Measurements from ENCODE around the gene IRF2BP2. TPM values are rescaled to one million over a fixed set of nuclear protein-coding genes. Genes with fewer than 3 reads are reported as not detected.

Gene IRF2BP2
- total RNA-seq, 1 donor from 2014 or later, result 126 TPM

GRCh38 chr1:234645964-234646363, 36.0 kb upstream of the IRF2BP2 start:
- no peak overlapping the region for H3K4me3 ChIP-seq
- peaks cover 7% of the 10 kb centered on the region for H3K9me3 ChIP-seq (replicated peaks)
- peaks cover 6% of the 10 kb centered on the region for H3K4me1 ChIP-seq
- intact Hi-C loops (cut with micrococcal nuclease), result no loop called here
- no peak for DNase-seq
- no peaks in the 10 kb centered on the region for H3K27me3 ChIP-seq (ENCODE audit: low read depth)
- TF ChIP-seq, protein P1, sequence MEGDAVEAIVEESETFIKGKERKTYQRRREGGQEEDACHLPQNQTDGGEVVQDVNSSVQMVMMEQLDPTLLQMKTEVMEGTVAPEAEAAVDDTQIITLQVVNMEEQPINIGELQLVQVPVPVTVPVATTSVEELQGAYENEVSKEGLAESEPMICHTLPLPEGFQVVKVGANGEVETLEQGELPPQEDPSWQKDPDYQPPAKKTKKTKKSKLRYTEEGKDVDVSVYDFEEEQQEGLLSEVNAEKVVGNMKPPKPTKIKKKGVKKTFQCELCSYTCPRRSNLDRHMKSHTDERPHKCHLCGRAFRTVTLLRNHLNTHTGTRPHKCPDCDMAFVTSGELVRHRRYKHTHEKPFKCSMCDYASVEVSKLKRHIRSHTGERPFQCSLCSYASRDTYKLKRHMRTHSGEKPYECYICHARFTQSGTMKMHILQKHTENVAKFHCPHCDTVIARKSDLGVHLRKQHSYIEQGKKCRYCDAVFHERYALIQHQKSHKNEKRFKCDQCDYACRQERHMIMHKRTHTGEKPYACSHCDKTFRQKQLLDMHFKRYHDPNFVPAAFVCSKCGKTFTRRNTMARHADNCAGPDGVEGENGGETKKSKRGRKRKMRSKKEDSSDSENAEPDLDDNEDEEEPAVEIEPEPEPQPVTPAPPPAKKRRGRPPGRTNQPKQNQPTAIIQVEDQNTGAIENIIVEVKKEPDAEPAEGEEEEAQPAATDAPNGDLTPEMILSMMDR (IDR thresholded peaks at IDR 0.05; ENCODE audit: borderline replicate concordance), result no peak
- no peaks in the 10 kb centered on the region for H3K36me3 ChIP-seq
- H3K27ac ChIP-seq (replicated peaks), result no peak overlapping the region

DNA sequence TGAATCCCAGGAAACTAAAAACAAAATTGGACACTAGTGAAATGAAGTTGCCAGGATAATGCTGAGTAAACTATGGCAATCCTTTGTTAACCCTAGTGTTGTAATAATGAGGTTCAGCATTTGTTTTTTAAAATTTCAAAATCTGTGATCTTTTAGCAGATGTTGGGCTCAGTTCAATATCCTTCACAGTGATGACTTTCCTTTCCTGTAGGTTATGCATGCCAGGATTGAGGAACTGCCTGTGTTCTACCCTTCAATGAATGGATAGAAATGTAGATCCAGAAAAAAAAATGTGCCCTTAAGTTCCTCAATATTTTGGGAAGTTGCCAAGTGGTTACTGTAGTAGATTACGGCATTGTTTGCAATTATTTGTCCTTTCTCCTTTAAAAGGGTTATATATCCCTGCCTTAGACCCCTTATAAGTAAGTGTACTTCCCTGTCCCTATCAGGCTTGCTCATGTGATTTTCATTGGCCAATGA, 35.5 kb upstream of the IRF2BP2 start:
- intact Hi-C loops (cut with micrococcal nuclease), result no loop called here
- no peaks in the 10 kb centered on the region for H3K27me3 ChIP-seq (ENCODE audit: low read depth)
- no peak overlapping the region for H3K4me3 ChIP-seq
- H3K4me1 ChIP-seq, result peaks cover 6% of the 10 kb centered on the region
- H3K27ac ChIP-seq (replicated peaks), result peak overlapping the region; percentile 20
- H3K9me3 ChIP-seq (replicated peaks), result peaks cover 7% of the 10 kb centered on the region
- TF ChIP-seq, protein P1 (IDR thresholded peaks at IDR 0.05; ENCODE audit: borderline replicate concordance), result no peak
- no peak for DNase-seq
- H3K36me3 ChIP-seq, result no peaks in the 10 kb centered on the region

GRCh38 chr1:234644928-234645327, 35.0 kb upstream of the IRF2BP2 start:
- Histone ChIP-seq H3K27me3 (ENCODE audit: low read depth) (no peaks in the 10 kb centered on the region), H3K9me3 (replicated peaks) (peaks cover 7% of the 10 kb centered on the region), H3K4me3 (no peak overlapping the region), H3K27ac (replicated peaks) (peak overlapping the region; percentile 20), H3K36me3 (no peaks in the 10 kb centered on the region), H3K4me1 (peaks cover 6% of the 10 kb centered on the region)
- DNase-seq, result no peak
- TF ChIP-seq, protein P1 (IDR thresholded peaks at IDR 0.05; ENCODE audit: borderline replicate concordance), result no peak
- intact Hi-C loops (cut with micrococcal nuclease), result no loop called here

DNA sequence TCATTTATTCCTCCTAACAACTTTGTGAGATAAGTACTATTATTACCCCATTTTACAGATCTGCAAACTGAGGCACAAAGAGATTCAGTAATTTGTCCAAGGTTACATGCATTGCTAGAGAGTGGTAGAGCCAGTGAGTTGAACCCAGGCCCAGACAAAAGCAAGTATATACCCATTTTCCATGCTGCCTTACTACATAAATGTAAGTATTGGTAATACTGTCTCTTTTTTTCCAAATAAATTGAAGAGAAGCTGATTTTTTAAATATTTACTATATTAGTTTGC, 33.8 kb upstream of the IRF2BP2 start:
- Histone ChIP-seq H3K4me1 (peaks cover 6% of the 10 kb centered on the region), H3K9me3 (replicated peaks) (peaks cover 7% of the 10 kb centered on the region), H3K27ac (replicated peaks) (no peak overlapping the region), H3K27me3 (ENCODE audit: low read depth) (no peaks in the 10 kb centered on the region), H3K36me3 (no peaks in the 10 kb centered on the region), H3K4me3 (no peak overlapping the region)
- intact Hi-C loops (cut with micrococcal nuclease), result no loop called here
- TF ChIP-seq, protein P1 (IDR thresholded peaks at IDR 0.05; ENCODE audit: borderline replicate concordance), result no peak
- DNase-seq, result no peak

DNA sequence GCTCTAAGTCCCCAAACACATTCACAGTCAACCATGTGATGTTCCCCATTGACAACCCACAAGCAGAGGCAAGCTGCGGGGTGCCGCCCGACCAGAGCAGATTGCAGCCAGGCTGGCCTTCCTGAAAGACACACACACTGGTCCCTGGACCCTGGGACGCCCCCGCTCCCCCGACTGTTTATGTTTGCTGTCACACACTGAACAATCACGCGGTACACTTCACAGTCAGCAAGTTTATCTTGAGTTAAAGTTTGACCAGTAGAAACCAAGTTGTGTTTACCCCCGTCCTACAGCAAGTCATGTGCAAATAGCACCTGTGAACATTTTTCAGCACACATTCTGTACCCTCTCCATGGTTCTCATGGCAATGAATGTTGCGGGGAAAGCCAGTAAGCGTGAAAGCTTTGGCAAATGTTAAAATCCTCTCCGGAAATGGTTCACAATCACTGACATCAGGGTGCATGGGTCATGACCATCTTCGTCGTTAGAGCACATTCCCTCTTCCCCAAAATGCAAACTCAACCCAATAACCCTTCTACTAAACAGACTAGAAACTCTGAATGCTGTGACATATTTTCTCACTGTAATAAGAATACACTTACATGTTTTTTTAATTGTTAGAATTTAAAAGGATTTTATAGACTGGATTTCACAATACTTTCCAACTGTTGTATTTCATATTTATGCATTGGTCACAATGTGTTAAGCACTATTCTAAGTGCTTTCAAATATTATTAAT, 33.3 kb upstream of the IRF2BP2 start:
- intact Hi-C loops (cut with micrococcal nuclease), result no loop called here
- Histone ChIP-seq H3K4me1 (peaks cover 6% of the 10 kb centered on the region), H3K27ac (replicated peaks) (no peak overlapping the region), H3K36me3 (no peaks in the 10 kb centered on the region), H3K9me3 (replicated peaks) (peaks cover 7% of the 10 kb centered on the region), H3K27me3 (ENCODE audit: low read depth) (no peaks in the 10 kb centered on the region), H3K4me3 (no peak overlapping the region)
- TF ChIP-seq, protein P1 (IDR thresholded peaks at IDR 0.05; ENCODE audit: borderline replicate concordance), result no peak
- no peak for DNase-seq
